Neural progenitor cell (in vitro differentiated cells): ENCODE measurements around the gene MGRN1.

Experiments
- EZH2 ChIP-seq: fragments of 200-600 bp; sonication (generic); IDR thresholded peaks from 2 replicates; pipeline ENCODE4 v1.6.1; 2017; ENCODE audit warnings: antibody characterized with exemption, mild to moderate bottlenecking, moderate library complexity
- TF ChIP-seq, protein P1 (sequence below): fragments of 200-600 bp; sonication (generic); IDR thresholded peaks from 2 replicates; pipeline ENCODE4 v1.5.1; 2017; ENCODE audit warnings: antibody characterized with exemption, mild to moderate bottlenecking

DNA sequence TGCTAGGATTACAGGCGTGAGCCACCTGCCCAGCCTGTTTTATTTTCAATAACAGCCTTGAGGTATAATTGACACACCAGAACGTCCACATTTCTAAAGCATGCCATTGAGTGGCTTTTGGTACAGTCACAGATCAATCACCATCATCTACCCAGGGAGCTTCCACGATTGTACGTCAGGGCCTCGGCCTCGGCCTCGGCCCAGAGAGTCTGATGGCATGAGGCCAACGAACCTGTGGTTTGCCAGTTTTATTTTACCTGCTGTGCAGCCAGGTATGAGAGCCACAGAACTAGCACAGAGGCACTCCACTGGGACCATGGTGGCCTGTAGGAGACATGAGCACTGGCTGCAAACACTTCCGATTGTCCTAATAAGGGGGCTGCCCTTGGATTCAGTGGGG lies 18.3 kb upstream of the MGRN1 start:
- TF ChIP-seq EZH2 = no peak
- TF ChIP-seq, protein P1, sequence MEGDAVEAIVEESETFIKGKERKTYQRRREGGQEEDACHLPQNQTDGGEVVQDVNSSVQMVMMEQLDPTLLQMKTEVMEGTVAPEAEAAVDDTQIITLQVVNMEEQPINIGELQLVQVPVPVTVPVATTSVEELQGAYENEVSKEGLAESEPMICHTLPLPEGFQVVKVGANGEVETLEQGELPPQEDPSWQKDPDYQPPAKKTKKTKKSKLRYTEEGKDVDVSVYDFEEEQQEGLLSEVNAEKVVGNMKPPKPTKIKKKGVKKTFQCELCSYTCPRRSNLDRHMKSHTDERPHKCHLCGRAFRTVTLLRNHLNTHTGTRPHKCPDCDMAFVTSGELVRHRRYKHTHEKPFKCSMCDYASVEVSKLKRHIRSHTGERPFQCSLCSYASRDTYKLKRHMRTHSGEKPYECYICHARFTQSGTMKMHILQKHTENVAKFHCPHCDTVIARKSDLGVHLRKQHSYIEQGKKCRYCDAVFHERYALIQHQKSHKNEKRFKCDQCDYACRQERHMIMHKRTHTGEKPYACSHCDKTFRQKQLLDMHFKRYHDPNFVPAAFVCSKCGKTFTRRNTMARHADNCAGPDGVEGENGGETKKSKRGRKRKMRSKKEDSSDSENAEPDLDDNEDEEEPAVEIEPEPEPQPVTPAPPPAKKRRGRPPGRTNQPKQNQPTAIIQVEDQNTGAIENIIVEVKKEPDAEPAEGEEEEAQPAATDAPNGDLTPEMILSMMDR = no peak
